OCI-LY3 (cell line): ENCODE measurements around the gene ZNF362.

ENCODE experiments used
- EZH2phosphoT487 ChIP-seq: fragments of 200-600 bp; shearing (Covaris generic); IDR thresholded peaks from 2 replicates; pipeline ENCODE4 v1.6.1; 2018; ENCODE audit warnings: antibody characterized with exemption, mixed run types, low read depth
- TF ChIP-seq, protein P1 (sequence below): fragments of 200-600, 300-600 bp; sonication (generic); IDR thresholded peaks from 2 replicates; pipeline ENCODE4 v1.5.1; 2014; ENCODE audit warnings: antibody characterized with exemption, low read length, low read depth

DNA sequence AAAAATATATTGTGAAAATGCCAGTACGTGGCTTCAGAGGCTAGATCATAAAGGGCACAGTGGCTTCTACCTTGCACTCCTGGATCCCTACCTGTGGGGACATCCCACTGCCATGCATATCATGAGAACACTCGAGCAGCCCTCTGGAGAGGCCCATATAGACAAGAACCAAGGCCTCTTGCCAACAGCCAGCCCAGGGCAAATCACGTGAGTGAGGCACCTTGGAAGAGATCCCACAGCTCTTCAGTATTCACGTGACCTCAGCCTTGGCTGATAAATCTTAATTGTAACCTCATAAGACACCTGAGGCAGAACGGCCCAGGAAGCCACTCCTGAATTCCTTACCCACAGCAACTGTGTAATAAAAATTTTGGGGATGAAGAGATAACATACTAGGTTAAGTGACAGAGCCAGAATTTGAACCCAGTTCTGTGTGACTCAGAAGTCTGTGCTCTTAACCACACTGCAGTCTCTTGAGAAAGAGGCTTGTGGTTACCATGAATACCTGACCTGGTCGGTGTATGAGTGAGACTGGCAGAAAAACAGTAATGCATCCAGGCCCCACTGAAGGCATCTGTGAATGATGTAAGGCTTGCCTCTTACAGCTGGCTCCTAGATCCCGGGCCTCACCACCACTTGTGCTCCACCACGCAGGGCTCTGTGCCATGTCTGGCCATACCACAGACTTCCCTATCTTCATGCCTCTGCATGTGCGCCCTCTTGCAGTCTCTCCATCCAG is 71.5 kb downstream of the ZNF362 start:
- TF ChIP-seq, protein P1, sequence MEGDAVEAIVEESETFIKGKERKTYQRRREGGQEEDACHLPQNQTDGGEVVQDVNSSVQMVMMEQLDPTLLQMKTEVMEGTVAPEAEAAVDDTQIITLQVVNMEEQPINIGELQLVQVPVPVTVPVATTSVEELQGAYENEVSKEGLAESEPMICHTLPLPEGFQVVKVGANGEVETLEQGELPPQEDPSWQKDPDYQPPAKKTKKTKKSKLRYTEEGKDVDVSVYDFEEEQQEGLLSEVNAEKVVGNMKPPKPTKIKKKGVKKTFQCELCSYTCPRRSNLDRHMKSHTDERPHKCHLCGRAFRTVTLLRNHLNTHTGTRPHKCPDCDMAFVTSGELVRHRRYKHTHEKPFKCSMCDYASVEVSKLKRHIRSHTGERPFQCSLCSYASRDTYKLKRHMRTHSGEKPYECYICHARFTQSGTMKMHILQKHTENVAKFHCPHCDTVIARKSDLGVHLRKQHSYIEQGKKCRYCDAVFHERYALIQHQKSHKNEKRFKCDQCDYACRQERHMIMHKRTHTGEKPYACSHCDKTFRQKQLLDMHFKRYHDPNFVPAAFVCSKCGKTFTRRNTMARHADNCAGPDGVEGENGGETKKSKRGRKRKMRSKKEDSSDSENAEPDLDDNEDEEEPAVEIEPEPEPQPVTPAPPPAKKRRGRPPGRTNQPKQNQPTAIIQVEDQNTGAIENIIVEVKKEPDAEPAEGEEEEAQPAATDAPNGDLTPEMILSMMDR: no peak
- no peak for TF ChIP-seq EZH2phosphoT487
